GM19193 (cell line): Measurements from ENCODE around the gene PAIP2B.

Experiments
- POLR2A ChIP-seq: IDR thresholded peaks from 4 replicates; pipeline ENCODE4 v1.6.1; 2011; ENCODE audit not compliant: insufficient read depth, insufficient read length; ENCODE audit errors: extremely low read depth

The PAIP2B gene

DNA sequence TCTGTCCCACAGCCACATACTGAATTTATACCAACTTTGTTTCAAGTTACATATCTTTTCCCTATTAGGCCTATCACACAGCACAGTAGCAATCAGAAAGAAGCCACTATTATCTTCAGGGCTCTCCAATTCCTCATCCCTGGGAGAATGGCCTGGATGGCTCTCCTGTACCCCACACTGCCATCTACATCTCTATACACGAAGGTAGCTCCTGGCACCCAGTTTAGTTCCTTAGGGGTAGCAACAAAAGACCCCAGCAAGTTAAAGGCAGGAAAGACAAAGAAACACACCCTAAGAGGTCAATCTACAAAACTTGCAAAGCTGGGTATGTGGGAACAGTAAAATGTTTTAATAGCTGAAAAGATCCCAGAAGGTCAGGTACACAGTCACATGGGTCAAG is 39.9 kb downstream of the PAIP2B start:
- no peak for TF ChIP-seq POLR2A

DNA sequence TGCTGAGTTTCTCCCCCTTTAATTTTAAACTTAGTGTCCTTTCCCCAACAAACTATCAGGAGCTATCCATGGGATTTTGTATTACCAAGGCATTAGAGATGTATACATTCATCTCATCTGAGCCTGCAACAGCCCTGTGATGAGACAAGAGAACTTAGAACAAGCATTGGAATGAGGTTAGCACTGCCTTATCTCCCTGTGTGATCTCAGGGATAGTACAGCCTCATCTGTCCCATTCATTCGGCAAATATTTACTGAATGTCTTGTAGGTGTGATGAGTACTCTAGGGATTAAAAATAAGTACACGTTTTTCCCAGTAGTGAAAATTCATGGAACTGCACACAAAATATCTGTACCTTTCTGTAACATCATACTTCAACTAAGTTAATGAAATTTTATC is 45.6 kb downstream of the PAIP2B start:
- no peak for TF ChIP-seq POLR2A

DNA sequence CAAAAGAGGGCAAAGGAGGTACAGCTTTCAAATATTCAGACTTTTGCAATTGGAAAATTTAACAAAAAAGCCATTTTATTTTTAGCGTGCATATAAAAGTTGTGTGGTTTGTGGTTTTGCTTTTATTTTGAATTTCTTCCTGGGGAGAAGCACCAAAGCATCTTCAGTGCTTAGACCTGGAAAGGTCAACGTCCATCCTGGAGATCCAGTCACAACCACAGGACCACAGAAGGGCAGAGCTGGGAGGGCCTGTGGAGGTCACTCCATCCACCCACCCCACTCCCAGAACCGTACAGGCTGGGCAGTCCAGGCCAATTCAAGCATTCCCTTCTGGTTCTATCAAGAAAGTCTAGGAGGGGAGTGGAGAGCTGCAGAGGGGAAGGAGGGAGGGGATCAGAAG is 52.7 kb downstream of the PAIP2B start:
- TF ChIP-seq POLR2A = no peak

DNA sequence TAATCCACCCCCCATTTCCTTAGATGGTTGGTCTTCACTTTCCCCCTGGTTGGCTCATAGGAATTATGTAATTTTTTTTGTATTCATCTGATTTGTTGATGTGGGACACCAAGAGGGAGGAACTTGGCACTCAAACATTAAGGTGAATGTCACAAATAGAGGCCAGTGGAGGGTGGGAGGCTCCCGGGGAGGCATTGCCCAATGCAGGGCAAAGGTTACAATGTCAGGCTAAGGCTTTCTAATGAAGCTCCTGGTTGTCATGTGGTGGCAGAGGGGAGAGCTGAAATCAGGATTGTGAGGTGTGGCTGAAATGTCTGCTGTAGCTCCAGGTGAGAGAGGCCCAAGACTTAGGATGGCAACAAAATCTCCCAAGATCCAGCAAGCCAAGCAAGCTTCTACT is 53.8 kb downstream of the PAIP2B start:
- TF ChIP-seq POLR2A = no peak

DNA sequence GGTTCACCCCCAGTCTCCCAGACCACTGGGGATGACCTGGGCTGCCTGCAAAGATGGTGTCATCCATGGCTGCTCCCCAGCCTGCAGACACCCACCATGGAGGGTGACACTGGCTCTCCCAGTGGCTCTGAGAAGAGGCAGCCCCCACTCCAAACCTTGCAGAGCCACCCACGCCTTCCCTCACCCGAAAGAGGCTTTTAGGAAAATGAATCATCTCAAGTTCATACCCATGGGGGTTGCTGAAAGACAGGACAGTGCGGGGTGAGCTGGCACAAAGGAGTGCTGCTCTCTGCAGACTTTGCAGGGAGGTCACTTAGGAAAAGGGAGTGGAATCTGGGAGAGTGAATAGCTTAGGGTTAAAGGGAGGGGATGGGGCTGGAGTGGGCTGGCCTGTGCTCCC is 60.1 kb downstream of the PAIP2B start:
- no peak for TF ChIP-seq POLR2A

DNA sequence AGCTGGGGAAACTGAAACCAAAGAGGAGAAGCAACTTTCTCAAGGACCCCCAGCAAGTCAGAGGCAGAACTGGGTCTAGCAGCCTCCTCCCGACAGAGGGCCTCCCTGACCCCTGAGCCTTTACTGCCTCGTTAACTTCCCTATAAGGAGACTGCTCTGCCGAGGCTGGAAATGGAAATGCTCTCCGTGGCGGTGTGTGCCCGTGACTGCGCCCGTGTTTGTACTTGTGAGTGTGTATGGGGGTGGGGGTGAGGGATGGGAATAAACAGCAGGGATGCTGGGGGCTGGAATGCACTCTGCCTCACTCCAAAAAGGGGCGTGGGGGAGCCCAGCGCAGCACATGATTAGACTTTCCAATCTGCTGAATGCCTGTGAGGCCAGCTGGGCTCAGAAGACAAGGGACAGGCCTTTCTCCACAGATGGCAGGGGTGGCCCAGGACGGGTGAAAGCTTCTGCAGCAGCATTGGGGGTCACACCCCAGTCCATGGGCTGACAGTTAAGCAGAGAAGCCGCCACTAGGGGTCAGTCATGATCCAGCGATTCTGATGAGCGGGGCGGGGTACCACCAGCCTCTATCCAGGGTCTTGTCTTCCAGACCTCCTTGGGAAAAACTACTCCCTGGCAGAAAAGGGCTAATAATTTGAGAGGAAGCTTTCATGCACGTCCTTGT is 69.6 kb downstream of the PAIP2B start:
- no peak for TF ChIP-seq POLR2A

DNA sequence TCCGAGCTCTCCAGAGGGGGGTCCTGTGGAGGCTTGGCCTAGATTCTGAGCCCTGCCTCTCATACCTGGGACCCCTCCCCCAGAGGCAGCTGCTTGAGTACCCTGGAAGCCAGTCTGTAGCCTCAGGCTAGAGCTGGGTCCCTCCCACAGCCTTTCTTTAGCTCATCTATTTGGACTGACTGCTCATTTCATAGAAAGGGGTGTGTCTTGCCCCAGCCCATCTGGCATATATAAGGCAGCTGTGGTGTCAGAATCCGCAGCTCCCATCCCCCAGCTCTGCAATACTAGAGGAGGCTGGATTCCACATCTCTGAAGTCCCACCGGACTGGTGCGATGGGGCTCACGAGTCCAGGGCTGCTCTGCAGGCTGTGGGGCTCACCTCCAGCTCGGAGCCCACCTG is 70.3 kb downstream of the PAIP2B start:
- TF ChIP-seq POLR2A = no peak

DNA sequence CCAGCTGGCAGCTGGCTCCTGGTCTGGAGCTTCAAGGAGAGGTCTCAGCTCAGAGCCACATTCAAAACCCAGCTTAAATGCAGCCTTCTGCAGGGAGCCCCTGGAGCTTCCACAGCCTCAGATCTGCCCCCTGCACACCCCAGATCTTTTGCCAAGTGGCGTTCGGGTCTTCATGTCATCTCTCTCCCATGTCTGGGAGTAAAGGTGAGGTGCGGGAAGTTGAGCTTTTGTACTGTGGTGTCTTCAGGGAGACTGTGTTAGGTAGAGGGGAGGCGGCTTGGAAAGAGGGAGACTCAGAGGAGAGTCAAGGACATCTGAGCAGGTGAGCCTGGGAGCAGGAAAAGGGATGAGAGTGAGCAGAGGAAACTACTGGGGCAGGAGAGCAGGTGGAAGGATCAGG is 71.1 kb downstream of the PAIP2B start:
- TF ChIP-seq POLR2A = no peak

DNA sequence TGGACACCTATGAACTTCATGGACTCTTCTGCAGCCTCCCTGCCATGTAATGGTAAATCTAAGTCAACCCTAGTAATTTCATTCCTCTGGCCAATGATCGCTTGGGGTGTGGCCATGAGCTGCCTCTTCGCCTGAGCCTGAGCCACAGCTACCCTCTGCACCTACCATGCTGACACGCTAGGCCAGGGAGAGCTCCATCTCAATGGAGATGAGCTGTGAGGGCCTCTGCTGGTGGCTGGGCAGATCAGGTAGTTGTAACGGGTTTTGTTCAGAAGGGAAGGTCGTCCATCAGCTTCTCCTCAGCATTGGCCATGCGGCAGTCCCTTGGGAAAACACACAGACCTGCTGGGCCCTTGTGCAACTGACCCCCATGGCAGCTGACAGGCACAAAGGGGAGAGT is 72.1 kb downstream of the PAIP2B start:
- no peak for TF ChIP-seq POLR2A

DNA sequence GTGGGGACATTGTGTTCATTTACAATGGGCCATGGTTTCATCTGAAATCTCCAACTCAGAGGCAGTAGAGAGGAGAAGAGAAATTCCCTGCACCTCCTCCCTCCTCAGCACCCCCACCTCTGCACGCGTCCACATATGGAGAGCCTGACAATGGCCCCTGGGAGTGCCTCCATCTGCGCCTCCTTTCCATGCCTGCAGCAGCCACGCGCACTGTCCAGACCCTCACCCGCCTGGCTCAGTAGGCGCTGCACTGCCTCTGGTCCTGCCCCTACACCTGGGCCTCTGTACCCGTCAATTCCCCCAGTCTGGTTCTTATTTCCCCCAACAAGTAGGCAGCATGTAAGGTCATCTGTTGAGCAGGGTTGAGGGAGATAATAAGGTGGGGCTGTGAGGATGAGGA is 72.6 kb downstream of the PAIP2B start:
- TF ChIP-seq POLR2A = no peak

DNA sequence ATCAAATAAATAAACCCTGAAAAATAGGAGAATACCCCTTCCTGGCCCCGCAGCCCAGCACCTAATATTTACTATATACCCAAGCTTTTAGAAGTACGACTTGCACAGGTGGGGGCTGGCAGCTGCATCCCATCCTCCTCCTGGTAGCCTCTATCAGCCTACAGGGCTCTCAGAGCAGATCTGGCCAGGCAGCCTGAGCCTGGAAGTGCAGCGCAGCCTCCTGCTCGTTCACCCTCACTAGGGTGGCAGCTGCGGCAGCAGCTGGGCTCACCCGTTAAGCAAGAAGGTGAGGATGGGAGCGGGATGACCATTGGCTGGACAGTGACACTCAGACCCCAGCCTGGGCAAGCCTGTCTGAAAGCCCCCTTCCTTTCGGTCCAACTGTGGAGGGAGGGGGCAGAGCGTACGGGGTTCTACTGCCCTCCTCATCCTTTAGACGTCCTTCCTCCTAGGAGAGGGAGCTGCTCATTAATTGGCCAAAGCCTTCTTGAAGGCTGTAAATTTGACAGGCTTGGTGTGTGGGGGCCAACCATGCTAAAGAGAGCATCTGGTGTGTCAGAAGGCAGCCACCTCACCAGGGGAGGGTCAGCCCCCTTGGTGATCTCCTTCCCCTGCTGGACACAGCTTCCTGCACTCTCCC is 73.2 kb downstream of the PAIP2B start:
- no peak for TF ChIP-seq POLR2A

DNA sequence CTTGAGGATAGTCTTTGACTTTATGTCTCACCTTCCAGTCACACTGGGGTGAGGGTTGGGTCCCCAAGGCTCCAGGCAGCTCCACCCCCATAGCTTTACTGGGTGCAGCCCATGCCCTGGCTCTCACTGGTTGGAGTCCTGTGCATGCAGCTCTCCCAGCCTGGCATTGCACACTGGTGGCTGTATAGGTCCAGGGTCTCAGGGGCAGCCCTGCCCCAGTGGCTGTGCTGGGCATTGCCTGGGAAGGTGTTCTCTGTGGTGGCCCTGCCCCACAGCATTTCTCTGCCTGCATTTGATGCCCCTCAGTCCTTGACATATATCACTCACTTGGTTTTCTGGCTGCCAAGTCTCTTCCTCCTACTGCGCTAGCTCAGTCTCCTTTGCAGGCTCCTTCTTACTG is 75.3 kb downstream of the PAIP2B start:
- TF ChIP-seq POLR2A = peak; percentile 21

DNA sequence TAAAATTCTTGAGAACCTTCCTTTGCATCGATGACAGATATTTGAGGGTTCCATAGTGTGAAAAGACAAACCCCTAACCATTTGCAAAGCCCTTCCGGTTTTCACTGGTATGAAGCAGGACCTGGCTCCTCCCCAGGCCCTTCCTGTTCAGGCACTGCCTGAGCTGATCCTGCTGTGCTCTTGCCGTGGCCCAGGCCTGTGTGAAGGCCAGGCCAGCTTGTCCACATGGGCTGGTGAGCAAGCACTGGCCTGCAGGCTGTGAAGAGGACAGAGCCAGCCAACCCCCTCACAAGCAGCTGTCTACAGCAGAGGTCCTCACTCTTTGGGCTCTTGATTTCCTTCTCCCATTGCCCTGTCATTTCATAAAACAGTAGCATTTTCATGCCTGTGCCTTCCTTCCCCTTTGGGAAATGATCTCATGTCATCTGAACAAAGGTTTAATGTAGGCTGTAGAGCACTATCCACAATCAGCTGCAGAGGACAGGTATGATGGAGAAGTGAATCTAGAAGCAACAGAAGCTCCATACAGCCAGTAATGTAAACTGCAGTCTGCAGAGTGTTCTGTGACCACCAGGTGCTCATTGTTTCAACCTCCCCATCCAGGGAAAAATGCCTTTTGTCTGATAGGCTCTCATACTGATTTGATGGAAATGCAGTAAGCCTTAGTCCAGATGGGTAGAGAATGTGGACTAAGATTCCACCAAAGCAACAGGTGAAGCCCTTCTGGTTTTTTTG is 76.7 kb downstream of the PAIP2B start:
- no peak for TF ChIP-seq POLR2A

DNA sequence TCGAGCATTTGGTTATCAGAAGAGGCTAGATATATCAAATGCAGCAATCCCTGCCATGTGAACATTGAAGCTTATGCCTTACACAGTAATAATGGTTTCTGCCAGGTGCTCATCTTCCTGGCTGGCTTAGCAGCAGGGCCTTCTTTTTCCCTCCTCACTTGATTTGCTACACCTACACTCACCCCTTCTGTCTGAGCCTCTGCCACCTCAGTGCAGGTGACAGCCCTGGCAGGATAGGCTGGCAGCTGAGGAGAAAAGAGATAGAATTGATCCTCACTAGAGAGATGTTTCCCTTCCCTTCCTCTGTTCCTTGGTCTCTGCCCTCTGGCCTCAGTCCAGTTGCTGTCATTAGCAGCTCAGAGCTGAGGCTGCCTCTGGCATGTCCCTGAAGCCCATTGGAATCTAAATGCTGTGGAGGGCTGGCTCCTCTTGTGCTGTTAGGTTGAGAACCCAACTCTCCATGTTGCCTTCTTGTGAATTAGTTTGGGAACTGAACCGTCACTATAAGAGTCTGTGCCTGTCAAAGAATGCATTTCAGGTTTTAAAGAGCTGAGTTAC is 78.3 kb downstream of the PAIP2B start:
- no peak for TF ChIP-seq POLR2A

DNA sequence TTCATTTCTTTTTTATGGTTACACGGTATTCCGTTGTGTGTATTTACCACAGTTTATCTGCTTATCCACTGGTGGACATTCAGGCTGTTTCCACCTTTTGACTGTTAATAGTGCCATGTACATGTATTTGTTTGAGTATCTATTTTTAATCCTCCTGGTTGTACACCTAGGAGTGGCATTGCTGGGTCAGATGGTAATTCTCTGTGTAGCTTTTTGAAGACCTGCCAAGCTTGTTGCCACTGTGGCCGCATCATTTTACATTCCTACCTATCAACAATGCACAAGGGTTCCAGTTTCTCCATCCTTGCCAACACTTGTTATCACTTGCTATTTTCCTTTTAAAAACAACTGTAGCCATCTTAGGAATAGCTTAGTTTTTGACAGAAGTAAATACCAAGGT is 83.1 kb downstream of the PAIP2B start:
- TF ChIP-seq POLR2A = no peak

DNA sequence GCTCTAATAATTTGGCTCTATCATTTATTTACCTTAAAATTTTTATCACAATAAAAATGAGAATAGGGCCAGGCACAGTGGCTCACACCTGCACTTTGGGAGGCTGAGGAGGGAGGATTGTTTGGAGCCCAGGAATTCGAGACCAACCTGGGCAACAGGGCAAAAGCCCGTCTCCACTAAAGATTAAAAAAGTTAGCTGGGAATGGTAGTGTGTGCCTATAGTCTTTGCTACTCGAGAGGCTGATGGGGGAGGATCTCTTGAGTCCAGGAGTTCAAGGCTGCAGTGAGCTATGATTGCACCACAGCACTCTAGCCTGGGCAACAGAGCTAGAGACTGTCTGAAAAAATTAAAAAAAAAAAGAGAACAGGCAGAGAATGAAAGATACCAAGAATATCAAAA is 90.7 kb downstream of the PAIP2B start:
- TF ChIP-seq POLR2A = no peak
